Measurements from ENCODE around the gene CEP43.

The CEP43 gene

GRCh38 chr6:166999145-166999883, at the start of gene CEP43:
Gene CEP43, plus strand, starts transcription at chr6:166999397. Its CDS starts 16 bp downstream, at chr6:166999413.
- FAIRE-seq (peak; percentile 96), DNase-seq (ENCODE audit: insufficient read length, low spot score) (peak; percentile 89)

GRCh38 chr6:166949528-166950442, 49.4 kb upstream of the CEP43 start:
- FAIRE-seq = peak; percentile 73
- peak; percentile 46 for DNase-seq (ENCODE audit: insufficient read length, low spot score)

- FAIRE-seq = peak; percentile 98
- no peak for DNase-seq (ENCODE audit: insufficient read length, low spot score)
These were observed 48.8 kb upstream of the CEP43 start for GRCh38 chr6:166950443-166950821.

GRCh38 chr6:166950892-166951669, 48.1 kb upstream of the CEP43 start:
- FAIRE-seq (peak; percentile 99), DNase-seq (ENCODE audit: insufficient read length, low spot score) (peak; percentile 45)

GRCh38 chr6:166951670-166952060, 47.5 kb upstream of the CEP43 start:
- DNase-seq (ENCODE audit: insufficient read length, low spot score) (no peak), FAIRE-seq (no peak)

- DNase-seq (ENCODE audit: insufficient read length, low spot score) = no peak
- no peak for FAIRE-seq
These were observed 47.1 kb upstream of the CEP43 start for GRCh38 chr6:166952121-166952520.

GRCh38 chr6:166952567-166953486, 46.4 kb upstream of the CEP43 start:
- FAIRE-seq = no peak
- DNase-seq (ENCODE audit: insufficient read length, low spot score) = no peak

- peak; percentile 18 for FAIRE-seq
These were observed 45.0 kb upstream of the CEP43 start for GRCh38 chr6:166954118-166954713.

GRCh38 chr6:166955121-166955864, 43.9 kb upstream of the CEP43 start:
- DNase-seq (ENCODE audit: insufficient read length, low spot score) (no peak), FAIRE-seq (peak; percentile 62)

More at GRCh38 chr6:166954118-166954713, 45.0 kb upstream of the CEP43 start:
- DNase-seq (ENCODE audit: insufficient read length, low spot score) = no peak

- FAIRE-seq (no peak), DNase-seq (ENCODE audit: insufficient read length, low spot score) (no peak)
These were observed 43.2 kb upstream of the CEP43 start for GRCh38 chr6:166955865-166956443.

GRCh38 chr6:166956444-166957086, 42.6 kb upstream of the CEP43 start, which contains the start of gene RNASET2:
Gene RNASET2, minus strand, starts transcription at chr6:166956550. Its CDS starts 368 bp downstream, at chr6:166956182.
- DNase-seq (ENCODE audit: insufficient read length, low spot score) = peak; percentile 50
- FAIRE-seq = peak; percentile 84

GRCh38 chr6:166957087-166957804, 42.0 kb upstream of the CEP43 start:
- no peak for DNase-seq (ENCODE audit: insufficient read length, low spot score)

GRCh38 chr6:166957805-166958076, 41.5 kb upstream of the CEP43 start:
- no peak for DNase-seq (ENCODE audit: insufficient read length, low spot score)
- FAIRE-seq = no peak

More at GRCh38 chr6:166957087-166957804, 42.0 kb upstream of the CEP43 start:
- FAIRE-seq = peak; percentile 97

- DNase-seq (ENCODE audit: insufficient read length, low spot score) (no peak), FAIRE-seq (peak; percentile 90)
These were observed 40.0 kb upstream of the CEP43 start for GRCh38 chr6:166958926-166959861.

- FAIRE-seq = no peak
- DNase-seq (ENCODE audit: insufficient read length, low spot score) = no peak
These were observed 39.1 kb upstream of the CEP43 start for GRCh38 chr6:166959911-166960608.

GRCh38 chr6:166960609-166960978, 38.6 kb upstream of the CEP43 start:
- DNase-seq (ENCODE audit: insufficient read length, low spot score) (no peak), FAIRE-seq (no peak)

Measured in GM19239 (cell line).